Measurements from ENCODE around the gene SURF1. TPM values are rescaled to one million over a fixed set of nuclear protein-coding genes. Genes with fewer than 3 reads are reported as not detected.

Gene SURF1
- total and polyA plus RNA-seq, 4 donors, result 29.2 to 85.4 (median 60.4) TPM

GRCh38 chr9:133304477-133305377 lies 51.6 kb downstream of the SURF1 start:
- Histone ChIP-seq H3K27me3 (ENCODE audit: control insufficient read depth in 1 of 2, insufficient read depth in 2 of 2, low read length in 1 of 2) (no peaks in the 10 kb centered on the region), H3K9me3 (ENCODE audit: control insufficient read depth, low read length) (peaks cover 1% of the 10 kb centered on the region), H3K27ac (ENCODE audit: low read depth in 1 of 2, low read length in 2 of 2) (no peak overlapping the region), H3K4me3 (ENCODE audit: low read length in 2 of 2) (no peak overlapping the region), H3K36me3 (ENCODE audit: control insufficient read depth in 1 of 2, insufficient read depth in 2 of 2, low read length in 1 of 2) (no peaks in the 10 kb centered on the region), H3K4me1 (ENCODE audit: control insufficient read depth in 1 of 2, insufficient read depth in 2 of 2, low read length in 2 of 2) (no peaks in the 10 kb centered on the region)
- intact Hi-C loops (cut with DNase I), result no loop called here
- WGBS, 2 donors, result 81 to 82% methylated on average over 36 to 38 of the region's 38 CpGs
- no peak for DNase-seq
- no peak for ATAC-seq (ENCODE audit: low FRiP score)

- intact Hi-C loops (cut with DNase I), result no loop called here
- WGBS, 2 donors, result 45 to 51% methylated on average over 13 of the region's 13 CpGs
- no peak for DNase-seq
- H3K27me3 ChIP-seq (ENCODE audit: control insufficient read depth in 1 of 2, insufficient read depth in 2 of 2, low read length in 1 of 2), result no peaks in the 10 kb centered on the region
- H3K4me3 ChIP-seq (ENCODE audit: low read length in 2 of 2), result no peak overlapping the region
- no peaks in the 10 kb centered on the region for H3K4me1 ChIP-seq (ENCODE audit: control insufficient read depth in 1 of 2, insufficient read depth in 2 of 2, low read length in 2 of 2)
- no peak for ATAC-seq (ENCODE audit: low FRiP score)
- H3K36me3 ChIP-seq (ENCODE audit: control insufficient read depth in 1 of 2, insufficient read depth in 2 of 2, low read length in 1 of 2), result no peaks in the 10 kb centered on the region
- H3K27ac ChIP-seq (ENCODE audit: low read depth in 1 of 2, low read length in 2 of 2), result no peak overlapping the region
- H3K9me3 ChIP-seq (ENCODE audit: control insufficient read depth, low read length), result no peaks in the 10 kb centered on the region
Observed at GRCh38 chr9:133304158-133304470, 52.2 kb downstream of the SURF1 start.

GRCh38 chr9:133303266-133304157 lies 52.8 kb downstream of the SURF1 start:
- no peak for DNase-seq
- ATAC-seq (ENCODE audit: low FRiP score), result no peak
- no peaks in the 10 kb centered on the region for H3K27me3 ChIP-seq (ENCODE audit: control insufficient read depth in 1 of 2, insufficient read depth in 2 of 2, low read length in 1 of 2)
- H3K4me3 ChIP-seq (ENCODE audit: low read length in 2 of 2), result no peak overlapping the region
- no peaks in the 10 kb centered on the region for H3K9me3 ChIP-seq (ENCODE audit: control insufficient read depth, low read length)
- H3K36me3 ChIP-seq (ENCODE audit: control insufficient read depth in 1 of 2, insufficient read depth in 2 of 2, low read length in 1 of 2), result no peaks in the 10 kb centered on the region
- H3K27ac ChIP-seq (ENCODE audit: low read depth in 1 of 2, low read length in 2 of 2), result no peak overlapping the region
- intact Hi-C loops (cut with DNase I), result no loop called here
- WGBS, 2 donors, result 70 to 78% methylated on average over 25 to 26 of the region's 26 CpGs
- no peaks in the 10 kb centered on the region for H3K4me1 ChIP-seq (ENCODE audit: control insufficient read depth in 1 of 2, insufficient read depth in 2 of 2, low read length in 2 of 2)

Other genes starting within 250 kb of the SURF1 start
- 10 to 100 TPM; 32.7 to 61.2 TPM for gene RALGDS, start 235.2 kb downstream of the SURF1 start, total RNA-seq
- gene RALGDS, start 235.2 kb downstream of the SURF1 start, polyA plus RNA-seq, result 10 to 100 TPM; 19.4 to 20.0 TPM
- 10 to 100 TPM; 12.9 to 28.9 TPM for gene GBGT1, start 192.6 kb downstream of the SURF1 start, total RNA-seq
- gene GBGT1, start 192.6 kb downstream of the SURF1 start, polyA plus RNA-seq, result 1 to 10 TPM; 2.8 to 5.5 TPM
- not detected for gene OBP2B, start 147.2 kb downstream of the SURF1 start, total RNA-seq
- not detected for gene OBP2B, start 147.2 kb downstream of the SURF1 start, polyA plus RNA-seq
- 1 to 10 TPM; 1.4 to 3.3 TPM for gene ABO, start 81.3 kb downstream of the SURF1 start, total RNA-seq
- 1 to 10 TPM in 1 of 2 donors, under 1 TPM in 1; 0.43 to 1.8 TPM for gene ABO, start 81.3 kb downstream of the SURF1 start, polyA plus RNA-seq
- 10 to 100 TPM; 13.3 to 16.3 TPM for gene SURF6, start 20.3 kb downstream of the SURF1 start, total RNA-seq
- 10 to 100 TPM; 15.7 to 23.6 TPM for gene SURF6, start 20.3 kb downstream of the SURF1 start, polyA plus RNA-seq
- gene MED22, start 8.4 kb downstream of the SURF1 start, total RNA-seq, result 10 to 100 TPM; 18.6 to 37.0 TPM
- gene MED22, start 8.4 kb downstream of the SURF1 start, polyA plus RNA-seq, result 10 to 100 TPM; 10.8 to 30.3 TPM
- 1,000 to 10,000 TPM; 1,304 to 1,328 TPM for gene RPL7A, start 8.3 kb downstream of the SURF1 start, total RNA-seq
- gene RPL7A, start 8.3 kb downstream of the SURF1 start, polyA plus RNA-seq, result 1,000 to 10,000 TPM; 2,763 to 3,584 TPM
- gene SURF2, start 63 bp upstream of the SURF1 start, total RNA-seq, result 1 to 10 TPM; 9.2 to 9.9 TPM
- gene SURF2, start 63 bp upstream of the SURF1 start, polyA plus RNA-seq, result 10 to 100 TPM; 26.6 to 29.2 TPM
- 100 to 1,000 TPM; 114 to 123 TPM for gene SURF4, start 19.6 kb upstream of the SURF1 start, total RNA-seq
- 10 to 100 TPM; 42.3 to 71.2 TPM for gene SURF4, start 19.6 kb upstream of the SURF1 start, polyA plus RNA-seq
- 1 to 10 TPM in 1 of 2 donors, not detected in 1; 1.4 TPM for gene STKLD1, start 19.9 kb upstream of the SURF1 start, total RNA-seq
- gene STKLD1, start 19.9 kb upstream of the SURF1 start, polyA plus RNA-seq, result 1 to 10 TPM in 1 of 2 donors, not detected in 1; 3.5 TPM
- 10 to 100 TPM; 10.8 to 19.1 TPM for gene REXO4, start 61.5 kb upstream of the SURF1 start, total RNA-seq
- 10 to 100 TPM; 13.5 to 15.0 TPM for gene REXO4, start 61.5 kb upstream of the SURF1 start, polyA plus RNA-seq
- 1 to 10 TPM; 1.3 to 3.6 TPM for gene ADAMTS13, start 65.9 kb upstream of the SURF1 start, total RNA-seq
- gene ADAMTS13, start 65.9 kb upstream of the SURF1 start, polyA plus RNA-seq, result 10 to 100 TPM in 1 of 2 donors, 1 to 10 TPM in 1; 2.0 to 11.9 TPM
- gene CACFD1, start 103.5 kb upstream of the SURF1 start, total RNA-seq, result 10 to 100 TPM; 11.5 to 15.9 TPM
- gene CACFD1, start 103.5 kb upstream of the SURF1 start, polyA plus RNA-seq, result 10 to 100 TPM in 1 of 2 donors, 1 to 10 TPM in 1; 8.1 to 14.5 TPM
- 1 to 10 TPM; 3.3 to 5.8 TPM for gene SLC2A6, start 122.6 kb upstream of the SURF1 start, total RNA-seq
- 1 to 10 TPM; 1.5 to 2.6 TPM for gene SLC2A6, start 122.6 kb upstream of the SURF1 start, polyA plus RNA-seq
- not detected for gene MYMK, start 168.5 kb upstream of the SURF1 start, total RNA-seq
- not detected for gene MYMK, start 168.5 kb upstream of the SURF1 start, polyA plus RNA-seq
- 10 to 100 TPM in 1 of 2 donors, 1 to 10 TPM in 1; 1.9 to 20.9 TPM for gene ADAMTSL2, start 178.2 kb upstream of the SURF1 start, total RNA-seq
- gene ADAMTSL2, start 178.2 kb upstream of the SURF1 start, polyA plus RNA-seq, result under 1 TPM in 1 of 2 donors, not detected in 1; 0.38 TPM

Measured in aorta (tissue), 5 donors.